Stimulated activated memory B cell treated with anti-CD40 and anti-IgM and Interleukin-4, amounts not matched to agents 10 μg/mL and 1 μg/mL and 100 μg/mL, for 72 hours (primary cell): ENCODE results near the gene TMEM214.

Experiments used
- ATAC-seq: fragments of 150-1000 bp; cut with Tn5 transposase; 2 replicates; pipeline ENCODE4 v1.10.0; 2021
- H3K27ac Mint-ChIP-seq: one replicate; pipeline ENCODE4 v1.8.0; 2022; ENCODE audit warnings: mild to moderate bottlenecking, mixed read lengths
- H3K27me3 Mint-ChIP-seq: one replicate; pipeline ENCODE4 v1.8.0; 2022; ENCODE audit warnings: mixed read lengths
- H3K36me3 Mint-ChIP-seq: one replicate; pipeline ENCODE4 v1.8.0; 2022; ENCODE audit warnings: mixed read lengths
- H3K4me1 Mint-ChIP-seq: one replicate; pipeline ENCODE4 v1.8.0; 2022; ENCODE audit warnings: mixed read lengths
- H3K4me3 Mint-ChIP-seq: one replicate; pipeline ENCODE4 v1.8.0; 2022; ENCODE audit warnings: mild to moderate bottlenecking, moderate library complexity, mixed read lengths
- H3K9me3 Mint-ChIP-seq: one replicate; pipeline ENCODE4 v1.8.0; 2022; ENCODE audit warnings: mixed read lengths

Gene TMEM214

DNA sequence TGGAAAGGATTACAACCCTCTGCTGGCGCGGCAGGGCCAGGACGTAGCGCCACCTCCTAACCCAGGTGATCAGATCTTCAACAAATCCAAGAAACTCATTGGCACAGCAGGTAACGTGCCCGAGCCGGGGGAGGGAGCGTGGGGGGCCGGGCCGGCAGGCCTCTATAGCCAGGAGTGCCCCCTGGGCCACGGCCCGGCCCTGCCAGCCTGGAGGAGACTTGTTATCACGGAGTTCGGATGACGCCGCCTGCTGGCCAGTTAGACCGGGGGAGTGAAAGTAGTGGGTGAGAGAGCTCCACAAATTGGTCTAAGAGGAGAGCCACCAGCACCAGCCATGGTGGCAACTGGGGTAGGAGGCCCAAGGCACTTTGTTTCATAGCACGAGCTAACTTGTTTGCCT, 8.6 kb upstream of the TMEM214 start:
- Mint-ChIP-seq H3K4me3 (no peak overlapping the region), H3K4me1 (no peaks in the 10 kb centered on the region), H3K36me3 (peaks cover 35% of the 10 kb centered on the region), H3K27ac (no peak overlapping the region), H3K9me3 (no peaks in the 10 kb centered on the region), H3K27me3 (no peaks in the 10 kb centered on the region)
- no peak for ATAC-seq

DNA sequence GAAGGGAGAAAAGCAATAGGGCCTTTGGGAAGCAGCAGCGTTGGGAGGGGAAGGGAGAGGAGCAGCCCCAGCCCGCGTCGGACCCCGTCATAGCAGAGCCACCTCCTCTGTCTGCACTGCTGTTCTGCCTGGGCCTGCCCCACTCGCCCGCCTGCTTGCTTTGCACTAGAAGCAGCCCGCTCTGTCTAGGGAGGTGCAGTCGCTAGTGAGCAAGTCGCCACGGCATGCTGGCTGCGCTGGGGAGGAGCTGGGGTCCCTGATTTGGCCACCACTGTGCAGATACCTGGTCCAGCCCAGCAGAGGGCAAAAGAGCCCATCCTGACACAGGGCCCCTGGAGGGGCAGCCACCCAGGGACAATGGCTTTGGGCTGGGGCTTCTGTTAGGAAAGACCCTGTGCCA, 8.0 kb upstream of the TMEM214 start:
- no peaks in the 10 kb centered on the region for H3K9me3 Mint-ChIP-seq
- H3K4me1 Mint-ChIP-seq = no peaks in the 10 kb centered on the region
- ATAC-seq = no peak
- no peak overlapping the region for H3K4me3 Mint-ChIP-seq
- H3K27me3 Mint-ChIP-seq = no peaks in the 10 kb centered on the region
- no peak overlapping the region for H3K27ac Mint-ChIP-seq
- peaks cover 35% of the 10 kb centered on the region for H3K36me3 Mint-ChIP-seq

GRCh38 chr2:27025281-27025800, 7.4 kb upstream of the TMEM214 start:
- H3K4me3 Mint-ChIP-seq = no peak overlapping the region

DNA sequence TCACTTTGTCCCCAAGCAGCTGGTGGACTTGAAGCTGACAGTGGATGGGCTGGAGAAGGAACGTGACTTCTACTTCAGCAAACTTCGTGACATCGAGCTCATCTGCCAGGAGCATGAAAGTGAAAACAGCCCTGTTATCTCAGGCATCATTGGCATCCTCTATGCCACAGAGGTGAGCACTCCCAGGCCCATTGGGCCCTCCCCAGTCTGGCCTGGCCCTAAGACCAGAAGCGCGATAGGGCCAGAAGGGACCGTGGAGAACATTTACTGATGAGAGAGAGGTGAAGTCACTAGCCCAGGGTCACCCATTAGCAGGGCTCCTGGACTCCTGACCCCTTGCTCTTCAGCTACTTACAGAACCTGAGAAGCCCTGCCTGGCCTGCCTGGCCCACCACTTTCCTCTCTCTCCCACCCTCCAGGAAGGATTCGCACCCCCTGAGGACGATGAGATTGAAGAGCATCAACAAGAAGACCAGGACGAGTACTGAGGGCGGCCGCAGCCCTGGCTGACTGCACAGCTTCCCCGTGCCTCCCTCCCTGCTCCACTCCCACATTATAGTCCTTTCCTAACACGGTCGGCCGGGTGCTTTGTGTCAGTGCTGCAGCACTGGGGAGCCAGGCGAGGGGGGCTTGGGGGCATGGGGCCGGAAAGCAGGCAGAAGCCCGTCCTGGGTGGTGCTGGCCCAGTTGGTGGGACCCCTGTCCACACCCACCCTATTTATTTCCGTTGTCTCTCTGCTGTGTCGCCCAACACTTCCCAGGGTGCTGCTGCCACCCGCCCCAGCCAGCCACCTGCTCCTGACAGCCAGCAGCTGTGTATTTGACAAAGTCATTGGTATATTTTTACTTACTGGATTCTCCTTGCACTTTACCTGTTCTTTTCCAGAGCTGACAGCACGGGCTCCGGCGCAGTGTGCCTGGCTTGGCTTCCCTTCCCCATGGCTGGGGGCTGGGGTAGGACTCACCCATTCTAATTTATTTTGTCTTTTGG, 6.6 kb upstream of the TMEM214 start:
- Mint-ChIP-seq H3K9me3 (no peaks in the 10 kb centered on the region), H3K27ac (no peak overlapping the region), H3K36me3 (peaks cover 41% of the 10 kb centered on the region), H3K4me3 (no peak overlapping the region), H3K4me1 (no peaks in the 10 kb centered on the region), H3K27me3 (no peaks in the 10 kb centered on the region)
- ATAC-seq = no peak

More at GRCh38 chr2:27025281-27025800, 7.4 kb upstream of the TMEM214 start:
- H3K4me1 Mint-ChIP-seq = no peaks in the 10 kb centered on the region
- peaks cover 37% of the 10 kb centered on the region for H3K36me3 Mint-ChIP-seq
- ATAC-seq = no peak
- H3K27me3 Mint-ChIP-seq = no peaks in the 10 kb centered on the region
- H3K27ac Mint-ChIP-seq = no peak overlapping the region
- no peaks in the 10 kb centered on the region for H3K9me3 Mint-ChIP-seq

- Mint-ChIP-seq H3K36me3 (peaks cover 41% of the 10 kb centered on the region), H3K27ac (no peak overlapping the region), H3K4me3 (no peak overlapping the region), H3K4me1 (peaks cover 8% of the 10 kb centered on the region), H3K27me3 (no peaks in the 10 kb centered on the region), H3K9me3 (no peaks in the 10 kb centered on the region)
- ATAC-seq = no peak
Observed at GRCh38 chr2:27027211-27027651, 5.5 kb upstream of the TMEM214 start.

- ATAC-seq = no peak
- H3K9me3 Mint-ChIP-seq = no peaks in the 10 kb centered on the region
- no peak overlapping the region for H3K4me3 Mint-ChIP-seq
Observed at GRCh38 chr2:27029051-27029450, 3.7 kb upstream of the TMEM214 start.

DNA sequence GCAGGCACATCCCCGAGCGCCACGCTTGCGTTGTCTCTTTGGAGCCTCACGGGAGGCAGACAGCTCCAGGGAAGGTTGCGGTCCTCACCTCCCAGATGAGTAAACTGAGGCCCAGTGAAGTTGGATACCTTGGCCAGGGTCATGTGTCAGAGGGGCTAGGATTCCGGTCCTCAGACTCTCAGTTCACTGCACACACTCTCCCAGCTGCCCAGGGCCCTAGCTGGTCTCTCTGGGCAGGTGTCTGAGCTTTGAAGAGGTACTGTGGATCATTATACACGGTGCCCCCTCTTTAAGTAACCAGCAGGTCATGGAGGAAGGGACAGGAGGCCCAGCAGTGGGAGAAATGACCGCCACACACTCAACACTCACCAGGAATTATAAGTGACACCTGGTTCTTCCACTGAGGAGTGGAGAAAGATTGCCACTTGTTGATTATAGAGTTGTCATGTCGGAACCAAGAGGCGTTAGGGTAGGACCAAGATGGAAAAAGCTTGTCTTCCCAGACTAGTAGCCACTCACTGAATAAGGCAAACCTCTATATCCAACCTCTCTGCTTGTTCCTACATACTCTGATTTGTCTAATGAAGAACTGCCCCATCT, 588 bp downstream of the TMEM214 start:
- no peak for ATAC-seq
- Mint-ChIP-seq H3K4me1 (peaks cover 37% of the 10 kb centered on the region), H3K36me3 (peaks cover 52% of the 10 kb centered on the region), H3K9me3 (no peaks in the 10 kb centered on the region), H3K27me3 (no peaks in the 10 kb centered on the region), H3K27ac (peak overlapping the region; percentile 93), H3K4me3 (peak overlapping the region; percentile 95)

More at GRCh38 chr2:27029051-27029450, 3.7 kb upstream of the TMEM214 start:
- no peak overlapping the region for H3K27ac Mint-ChIP-seq
- H3K27me3 Mint-ChIP-seq = no peaks in the 10 kb centered on the region
- H3K36me3 Mint-ChIP-seq = peaks cover 34% of the 10 kb centered on the region
- peaks cover 19% of the 10 kb centered on the region for H3K4me1 Mint-ChIP-seq

- Mint-ChIP-seq H3K36me3 (peaks cover 71% of the 10 kb centered on the region), H3K9me3 (no peaks in the 10 kb centered on the region), H3K27me3 (no peaks in the 10 kb centered on the region), H3K4me1 (peaks cover 63% of the 10 kb centered on the region), H3K27ac (peak overlapping the region; percentile 37), H3K4me3 (no peak overlapping the region)
- ATAC-seq = no peak
Observed at GRCh38 chr2:27038012-27038411, 5.2 kb downstream of the TMEM214 start.

GRCh38 chr2:27038631-27039339, 6.0 kb downstream of the TMEM214 start:
- no peaks in the 10 kb centered on the region for H3K27me3 Mint-ChIP-seq
- peaks cover 56% of the 10 kb centered on the region for H3K4me1 Mint-ChIP-seq
- ATAC-seq = no peak
- H3K36me3 Mint-ChIP-seq = peaks cover 71% of the 10 kb centered on the region
- no peak overlapping the region for H3K4me3 Mint-ChIP-seq
- no peak overlapping the region for H3K27ac Mint-ChIP-seq
- no peaks in the 10 kb centered on the region for H3K9me3 Mint-ChIP-seq

DNA sequence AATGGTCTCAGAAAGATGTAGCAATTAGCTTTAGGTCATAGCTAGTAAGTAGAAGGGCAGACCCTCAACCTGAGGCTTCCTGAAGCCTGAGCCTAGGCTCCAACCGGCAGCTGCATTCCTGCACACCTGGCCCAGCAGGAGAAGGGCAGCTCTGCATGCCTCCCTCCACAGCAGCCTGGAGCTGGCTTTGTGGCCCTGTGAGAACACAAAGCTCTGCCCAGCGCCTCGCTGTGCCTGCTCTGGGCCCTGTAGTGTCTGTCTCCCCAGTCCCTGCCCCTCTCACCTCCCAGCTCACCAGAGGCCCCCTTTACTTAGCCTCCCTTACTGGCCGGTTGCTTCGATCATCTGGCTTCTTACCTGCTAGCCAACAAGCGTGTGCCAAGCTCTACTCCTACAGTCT, 6.7 kb downstream of the TMEM214 start:
- H3K4me3 Mint-ChIP-seq = no peak overlapping the region
- H3K36me3 Mint-ChIP-seq = peaks cover 65% of the 10 kb centered on the region
- no peaks in the 10 kb centered on the region for H3K9me3 Mint-ChIP-seq
- no peaks in the 10 kb centered on the region for H3K27me3 Mint-ChIP-seq
- peak overlapping the region; percentile 89 for H3K27ac Mint-ChIP-seq
- ATAC-seq = no peak
- H3K4me1 Mint-ChIP-seq = peaks cover 49% of the 10 kb centered on the region

DNA sequence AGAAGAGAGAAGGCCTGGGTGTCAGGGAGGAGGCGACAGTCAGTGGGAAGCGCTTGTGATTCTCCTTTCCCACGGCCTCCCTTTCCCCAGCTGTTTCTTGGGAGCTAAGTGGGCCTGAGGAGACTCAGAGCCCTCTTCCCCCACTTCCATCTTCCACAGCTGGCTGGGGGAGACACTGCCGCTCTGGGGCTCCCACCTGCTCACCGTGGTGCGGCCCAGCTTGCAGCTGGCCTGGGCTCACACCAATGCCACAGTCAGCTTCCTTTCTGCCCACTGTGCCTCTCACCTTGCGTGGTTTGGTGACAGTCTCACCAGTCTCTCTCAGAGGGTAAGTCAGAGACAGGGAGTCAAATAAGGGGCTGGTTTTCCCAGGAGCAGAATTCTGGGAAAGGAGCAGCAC, 7.1 kb downstream of the TMEM214 start:
- H3K27ac Mint-ChIP-seq = peak overlapping the region; percentile 89
- H3K36me3 Mint-ChIP-seq = peaks cover 63% of the 10 kb centered on the region
- ATAC-seq = no peak
- H3K4me3 Mint-ChIP-seq = no peak overlapping the region
- H3K27me3 Mint-ChIP-seq = no peaks in the 10 kb centered on the region
- no peaks in the 10 kb centered on the region for H3K9me3 Mint-ChIP-seq
- H3K4me1 Mint-ChIP-seq = peaks cover 45% of the 10 kb centered on the region

DNA sequence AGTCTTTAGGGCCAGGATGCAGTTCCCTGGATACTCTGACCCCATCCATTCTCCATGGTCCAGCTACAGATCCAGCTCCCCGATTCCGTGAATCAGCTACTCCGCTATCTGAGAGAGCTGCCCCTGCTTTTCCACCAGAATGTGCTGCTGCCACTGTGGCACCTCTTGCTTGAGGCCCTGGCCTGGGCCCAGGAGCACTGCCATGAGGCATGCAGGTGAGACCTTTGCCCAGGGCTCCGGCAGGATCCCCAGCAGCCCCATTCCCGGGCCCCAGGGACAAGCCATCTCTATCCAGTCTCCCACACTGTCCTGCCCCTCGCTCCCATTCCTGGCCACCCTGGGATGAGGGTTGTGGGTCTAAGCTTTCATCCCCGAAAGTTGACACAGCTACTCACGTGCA, 7.5 kb downstream of the TMEM214 start:
- no peaks in the 10 kb centered on the region for H3K27me3 Mint-ChIP-seq
- no peak for ATAC-seq
- H3K4me1 Mint-ChIP-seq = peaks cover 41% of the 10 kb centered on the region
- peak overlapping the region; percentile 89 for H3K27ac Mint-ChIP-seq
- H3K4me3 Mint-ChIP-seq = no peak overlapping the region
- H3K36me3 Mint-ChIP-seq = peaks cover 59% of the 10 kb centered on the region
- no peaks in the 10 kb centered on the region for H3K9me3 Mint-ChIP-seq

DNA sequence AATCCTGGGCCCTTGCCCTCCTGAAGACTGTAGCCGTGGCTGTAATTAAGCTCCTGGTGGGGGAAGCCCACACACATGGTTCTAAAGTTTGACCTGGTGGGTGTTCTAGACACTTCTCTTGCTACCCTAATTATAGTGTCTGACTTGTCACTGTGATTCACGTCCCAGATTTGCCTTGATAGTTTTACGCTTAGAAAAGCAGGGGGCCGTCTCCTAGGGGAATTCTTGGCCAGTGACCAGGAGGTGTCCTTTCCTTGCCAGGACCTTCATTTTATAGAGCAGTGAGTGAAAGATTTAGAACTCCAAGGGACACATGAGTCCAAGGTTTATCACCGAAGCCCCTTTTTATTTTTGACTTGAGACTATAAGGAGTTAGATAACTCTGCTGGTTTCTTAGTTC, 9.0 kb downstream of the TMEM214 start:
- Mint-ChIP-seq H3K4me1 (peaks cover 35% of the 10 kb centered on the region), H3K36me3 (peaks cover 46% of the 10 kb centered on the region), H3K27ac (peak overlapping the region; percentile 89), H3K9me3 (no peaks in the 10 kb centered on the region), H3K27me3 (no peaks in the 10 kb centered on the region), H3K4me3 (peak overlapping the region; percentile 42)
- ATAC-seq = peak; percentile 72

DNA sequence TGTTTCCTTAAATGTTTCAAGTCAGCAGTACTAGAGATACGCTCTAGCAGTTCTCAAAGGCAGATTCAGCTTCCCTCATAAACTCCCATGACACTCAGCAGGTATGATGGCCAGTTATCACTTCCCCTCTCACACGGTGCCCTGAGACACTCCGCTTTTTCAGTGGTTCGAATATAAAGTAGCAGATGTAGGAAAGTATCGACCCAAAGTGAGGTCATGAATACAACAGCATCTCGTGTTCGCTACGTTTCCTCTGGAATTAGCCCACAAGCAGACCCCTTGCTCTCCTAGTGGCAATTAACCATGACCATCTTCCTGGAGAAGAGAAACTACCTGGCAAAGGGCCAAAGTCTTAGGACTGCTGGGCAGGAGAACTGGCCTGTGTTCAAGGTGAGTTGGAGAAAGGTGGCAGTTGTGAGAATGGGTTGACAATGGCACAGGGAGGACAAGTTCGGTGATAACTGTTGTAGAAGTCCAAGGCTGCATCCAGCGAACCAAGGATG, 9.4 kb downstream of the TMEM214 start:
- Mint-ChIP-seq H3K27me3 (no peaks in the 10 kb centered on the region), H3K4me1 (peaks cover 35% of the 10 kb centered on the region), H3K36me3 (peaks cover 41% of the 10 kb centered on the region), H3K9me3 (no peaks in the 10 kb centered on the region), H3K27ac (peak overlapping the region; percentile 89), H3K4me3 (peak overlapping the region; percentile 53)
- peak; percentile 100 for ATAC-seq
